K562 (cell line): Measurements from ENCODE around the gene HIVEP3. TPM values are rescaled to one million over a fixed set of nuclear protein-coding genes. Genes with fewer than 3 reads are reported as not detected.

Experiments used
- ATAC-seq: fragments of 200-7000 bp; cut with Tn5 transposase; 3 replicates; pipeline ENCODE4 v1.9.1; 2020; ENCODE audit warnings: moderate library complexity
- BruUV-seq: library from RNA; stranded (reverse); fragments of 400-500 nt; replicated peaks from 2 replicates; lab custom pipeline; 2021; lab: Mats Ljungman, UMichigan
- CTCF ChIA-PET: fragments of 300-600 bp; formaldehyde crosslinking; extraction: SDS; loops from one replicate; lab custom pipeline; 2021; ENCODE audit warnings: low intra/inter-chr PET ratio; lab: Yijun Ruan, JAX
- POLR2A ChIA-PET: fragments of 300-600, 350-650 bp; sonication (Branson Sonifier 250); formaldehyde crosslinking; extraction: SDS; loops from one replicate; lab custom pipeline; 2021; ENCODE audit warnings: antibody characterized with exemption, inconsistent platforms; lab: Yijun Ruan, JAX
- DNase-seq, 4 experiments: peaks; one replicate each; pipeline versions ENCODE4 v3.0.0 to v3.0.0-alpha.2; 2011 to 2018; ENCODE audit warnings: low spot score in 3 of 4, mixed read lengths in 3 of 4; ENCODE audit errors: extremely low read depth in 1 of 4
- FAIRE-seq: peaks from 2 replicates; lab custom pipeline; 2011; peaks lifted over from hg19 to GRCh38; lab: Jason Lieb, UNC
- H2AFZ ChIP-seq: 2 replicates; pipeline ENCODE4 v1.6.0; 2011; ENCODE audit warnings: low read depth, low read length, control low read depth, inconsistent platforms
- H3K27ac ChIP-seq: fragments of 200-600 bp; 3 replicates; pipeline ENCODE4 v1.8.0; 2011; ENCODE audit warnings: low read depth, mild to moderate bottlenecking, control low read depth, inconsistent platforms, low read length, moderate library complexity, mixed read lengths; ENCODE audit errors: extremely low read depth
- H3K27me3 ChIP-seq, 2 experiments: fragments of 300-600 bp in 1 of 2; 2 replicates in 1 of 2; 3 replicates in 1 of 2; pipeline versions ENCODE4 v1.6.0 to v1.8.0; 2011; ENCODE audit warnings: inconsistent platforms in 2 of 2, low read length in 2 of 2, mild to moderate bottlenecking in 1 of 2, mixed read lengths in 1 of 2, moderate library complexity in 1 of 2; ENCODE audit not compliant: control insufficient read depth in 2 of 2, insufficient read depth in 2 of 2
- H3K36me3 ChIP-seq: fragments of 300-600 bp; 3 replicates; pipeline ENCODE4 v1.8.0; 2011; ENCODE audit warnings: mild to moderate bottlenecking, low read length, inconsistent platforms; ENCODE audit not compliant: control insufficient read depth, insufficient read depth
- H3K4me1 ChIP-seq, 2 experiments: fragments of 200-600 bp in 1 of 2; replicated peaks in 1 of 2; 2 replicates in 1 of 2; 3 replicates in 1 of 2; pipeline versions ENCODE4 v1.5.1 to v1.8.0; 2011; ENCODE audit warnings: inconsistent platforms in 2 of 2, low read length in 2 of 2, mild to moderate bottlenecking in 1 of 2, mixed read lengths in 1 of 2, moderate library complexity in 1 of 2; ENCODE audit not compliant: control insufficient read depth in 2 of 2, insufficient read depth in 2 of 2
- H3K4me2 ChIP-seq: 2 replicates; pipeline ENCODE4 v1.6.1; 2011; ENCODE audit warnings: low read length, control low read depth, inconsistent platforms, mixed read lengths; ENCODE audit not compliant: insufficient read depth
- H3K4me3 ChIP-seq: fragments of 200-600 bp; sonication (generic), shearing (Covaris generic); 2 replicates; pipeline ENCODE4 v1.5.1; 2016; ENCODE audit warnings: control low read depth, inconsistent platforms
- H3K79me2 ChIP-seq: fragments of 200-600 bp; 3 replicates; pipeline ENCODE4 v1.8.0; 2011; ENCODE audit warnings: low read length, inconsistent platforms; ENCODE audit not compliant: control insufficient read depth, insufficient read depth
- H3K9ac ChIP-seq, 2 experiments: 2 replicates each; pipeline versions ENCODE4 v1.6.0 to v1.6.1; 2011; ENCODE audit warnings: low read depth in 2 of 2, low read length in 2 of 2, control low read depth in 1 of 2, inconsistent platforms in 1 of 2, mild to moderate bottlenecking in 1 of 2, mixed read lengths in 1 of 2; ENCODE audit not compliant: insufficient read depth in 1 of 2
- H3K9me1 ChIP-seq: one replicate; pipeline ENCODE4 v1.6.0; 2011; ENCODE audit warnings: inconsistent platforms, mild to moderate bottlenecking, low read length, moderate library complexity; ENCODE audit not compliant: control insufficient read depth, insufficient read depth
- H3K9me3 ChIP-seq: replicated peaks from 2 replicates; pipeline ENCODE4 v1.5.1; 2011; ENCODE audit warnings: low read depth, low read length, inconsistent platforms; ENCODE audit not compliant: control insufficient read depth, insufficient read depth
- H4K20me1 ChIP-seq: replicated peaks from 2 replicates; pipeline ENCODE4 v1.6.1; 2011; ENCODE audit warnings: low read length, inconsistent platforms, mixed read lengths; ENCODE audit not compliant: control insufficient read depth, insufficient read depth
- FOXM1 ChIP-seq, 2 experiments: fragments of 450-650 bp in 1 of 2; sonication (generic) in 1 of 2; formaldehyde crosslinking in 1 of 2; IDR thresholded peaks; 2 replicates each; pipeline versions ENCODE4 v1.6.1 to v1.9.0; 2017 to 2022; ENCODE audit warnings: low read depth in 2 of 2, mild to moderate bottlenecking in 2 of 2, missing genetic modification reagents in 1 of 2, moderate library complexity in 1 of 2
- IRF2 ChIP-seq: sonication (generic); formaldehyde crosslinking; IDR thresholded peaks from 2 replicates; pipeline ENCODE4 v1.8.1; 2022; ENCODE audit warnings: mild to moderate bottlenecking, missing genetic modification reagents
- L3MBTL2 ChIP-seq: fragments of 450-650 bp; IDR thresholded peaks from 2 replicates; pipeline ENCODE4 v1.6.1; 2016; ENCODE audit warnings: mild to moderate bottlenecking, moderate library complexity
- MTA1 ChIP-seq: fragments of 450-650 bp; IDR thresholded peaks from 2 replicates; pipeline ENCODE4 v1.6.1; 2017; ENCODE audit warnings: borderline replicate concordance
- NONO ChIP-seq, 2 experiments: fragments of 200-400 bp in 1 of 2; fragments of 450-650 bp in 1 of 2; formaldehyde crosslinking in 1 of 2; IDR thresholded peaks; 2 replicates each; pipeline ENCODE4 v1.6.1; 2017; ENCODE audit warnings: low read depth in 2 of 2, mild to moderate bottlenecking in 2 of 2, moderate library complexity in 2 of 2, low read length in 1 of 2
- PCBP2 ChIP-seq: fragments of 200-400 bp; formaldehyde crosslinking; IDR thresholded peaks from 2 replicates; pipeline ENCODE4 v1.6.1; 2018; ENCODE audit warnings: low read length, low read depth, mild to moderate bottlenecking, moderate library complexity; ENCODE audit not compliant: poor library complexity, severe bottlenecking
- WGBS: fragments of 100-300 bp; shearing (Covaris generic); methylation state at CpG from one replicate; pipeline ENCODE4 v1.1.6; 2016; ENCODE audit warnings: low coverage, mixed read lengths; ENCODE audit not compliant: insufficient coverage; ENCODE audit errors: missing lambda C conversion rate; 5-methylcytosine and 5-hydroxymethylcytosine counted together
- in situ Hi-C: fragments of 300-500 bp; cut with MboI; formaldehyde crosslinking; loops from 4 replicates; pipeline ENCODE4 v1.15.0; 2018; ENCODE audit warnings: inconsistent platforms, mixed read lengths
- intact Hi-C: fragments of 100-400 bp; cut with micrococcal nuclease; formaldehyde crosslinking; loops from 2 replicates; pipeline ENCODE4 v1.14.2; 2022
- polyA plus RNA-seq, 8 experiments: library from polyadenylated mRNA; depleted of rRNA in 4 of 8; stranded (reverse) in 5 of 8; unstranded in 3 of 8; fragments of >200 nt; fragmentation: Nextera tagmentation in 2 of 8; fragmentation: Illumina TruSeq in 1 of 8; extraction: Ambion mirVana in 2 of 8; extraction: Trizol in 1 of 8; gene quantifications; 2 replicates each; pipeline versions ENCODE4 v1.2.1 to v1.2.3, GENCODE V29; 2011 to 2014; ENCODE audit warnings: inconsistent platforms in 1 of 8, missing spikeins in 1 of 8
- total RNA-seq, 7 experiments: library from RNA; depleted of rRNA in 6 of 7; stranded (reverse); fragments of >200 nt in 6 of 7; fragmentation: Illumina TruSeq in 2 of 7; extraction: Trizol in 2 of 7; gene quantifications; 2 replicates each; pipeline versions ENCODE4 v1.2.1 to v1.2.3, GENCODE V29; 2011 to 2021; ENCODE audit warnings: low replicate concordance in 1 of 7
- TF ChIP-seq, protein P1 (sequence below): sonication (generic); formaldehyde crosslinking; IDR thresholded peaks from 2 replicates; pipeline ENCODE4 v1.9.0; 2022; ENCODE audit warnings: mild to moderate bottlenecking, missing genetic modification reagents
- TF ChIP-seq, protein P2 (sequence below), 2 experiments: IDR thresholded peaks; 2 replicates each; pipeline ENCODE4 v1.6.1; 2011; ENCODE audit warnings: borderline replicate concordance in 1 of 2, control low read depth in 1 of 2, low read depth in 1 of 2, low read length in 1 of 2, mild to moderate bottlenecking in 1 of 2, mixed read lengths in 1 of 2, moderate library complexity in 1 of 2; ENCODE audit not compliant: insufficient read depth in 1 of 2, insufficient read length in 1 of 2, poor library complexity in 1 of 2, severe bottlenecking in 1 of 2; ENCODE audit errors: extremely low read depth in 1 of 2
- TF ChIP-seq, protein P3 (sequence below), 3 experiments: fragments of 200-800 bp in 1 of 3; fragments of 250-450 bp in 1 of 3; fragments of 450-650 bp in 1 of 3; sonication (Bioruptor Pico) in 1 of 3; sonication (Bioruptor generic) in 1 of 3; formaldehyde crosslinking in 1 of 3; IDR thresholded peaks; 2 replicates each; pipeline versions ENCODE4 v1.6.1 to v1.8.0; 2016 to 2022; ENCODE audit warnings: mild to moderate bottlenecking in 2 of 3, missing genetic modification characterization in 2 of 3, missing compliant biosample characterization in 1 of 3, moderate library complexity in 1 of 3

Gene HIVEP3
- total and polyA plus RNA-seq, 9 of the 15 experiments (the other 6 are each of a cell fraction or from before 2014, with no cell fraction given) = 0.09 to 0.58 (median 0.34) TPM; not detected in 1

DNA sequence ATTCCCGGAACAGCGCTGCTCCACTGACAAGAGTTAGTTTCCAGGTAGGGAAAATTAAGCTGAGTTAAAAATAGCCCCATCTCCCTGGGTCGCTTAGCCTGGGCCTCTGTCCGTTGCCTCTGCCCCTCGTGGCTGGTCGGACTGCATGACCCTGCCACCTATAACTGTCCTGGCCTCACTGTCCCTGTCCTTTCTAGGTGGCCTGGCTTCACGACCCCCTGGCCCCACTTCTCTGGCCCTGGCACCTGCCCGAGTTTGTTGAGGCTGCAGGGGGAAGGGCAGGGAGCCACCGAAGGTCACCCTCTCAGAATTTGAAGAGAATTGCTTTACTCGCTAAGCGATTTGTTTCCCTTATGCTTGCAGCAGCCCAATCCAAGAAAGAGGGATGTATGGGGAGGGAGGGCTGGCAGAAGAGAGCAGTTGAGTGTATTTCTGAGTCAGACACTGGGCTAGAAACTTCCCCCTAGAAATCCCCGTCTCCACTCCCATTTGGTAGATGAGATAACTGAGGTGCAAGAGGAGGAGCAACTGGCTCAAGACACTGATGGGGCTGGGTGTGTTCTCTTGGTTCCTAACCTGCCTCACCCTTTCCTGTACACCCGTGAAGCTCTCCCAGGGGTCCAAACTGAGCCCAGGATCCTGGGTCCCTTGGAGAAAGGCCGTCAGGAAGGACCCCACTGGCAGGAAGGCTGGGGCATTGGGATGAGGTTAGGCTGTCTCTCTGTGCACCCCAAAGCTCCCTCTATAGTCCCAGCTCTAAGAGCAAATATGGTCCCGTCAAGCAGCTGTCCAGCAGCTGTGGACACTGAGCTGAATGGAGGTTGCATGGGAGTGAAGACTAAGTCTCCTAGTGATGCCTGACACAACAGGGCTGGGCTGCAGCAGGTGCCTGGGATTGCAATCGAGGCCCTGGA lies 431.3 kb downstream of the HIVEP3 start (continued):
- TF ChIP-seq, protein P1, sequence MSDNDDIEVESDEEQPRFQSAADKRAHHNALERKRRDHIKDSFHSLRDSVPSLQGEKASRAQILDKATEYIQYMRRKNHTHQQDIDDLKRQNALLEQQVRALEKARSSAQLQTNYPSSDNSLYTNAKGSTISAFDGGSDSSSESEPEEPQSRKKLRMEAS (CRISPR knock-in tag) = no peak
- 0 out of 2 replicates have a peak, but pooled peaks have one; percentile 46 for TF ChIP-seq IRF2 (CRISPR knock-in tag)
- TF ChIP-seq, protein P2, sequence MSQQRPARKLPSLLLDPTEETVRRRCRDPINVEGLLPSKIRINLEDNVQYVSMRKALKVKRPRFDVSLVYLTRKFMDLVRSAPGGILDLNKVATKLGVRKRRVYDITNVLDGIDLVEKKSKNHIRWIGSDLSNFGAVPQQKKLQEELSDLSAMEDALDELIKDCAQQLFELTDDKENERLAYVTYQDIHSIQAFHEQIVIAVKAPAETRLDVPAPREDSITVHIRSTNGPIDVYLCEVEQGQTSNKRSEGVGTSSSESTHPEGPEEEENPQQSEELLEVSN (IDR thresholded peaks at IDR 0.05; ENCODE audit: borderline replicate concordance in 1 of 2, extremely low read depth in 1 of 2, insufficient read depth in 1 of 2, insufficient read length in 1 of 2, low read depth in 1 of 2, low read length in 1 of 2, poor library complexity in 1 of 2, severe bottlenecking in 1 of 2) = no peak

DNA sequence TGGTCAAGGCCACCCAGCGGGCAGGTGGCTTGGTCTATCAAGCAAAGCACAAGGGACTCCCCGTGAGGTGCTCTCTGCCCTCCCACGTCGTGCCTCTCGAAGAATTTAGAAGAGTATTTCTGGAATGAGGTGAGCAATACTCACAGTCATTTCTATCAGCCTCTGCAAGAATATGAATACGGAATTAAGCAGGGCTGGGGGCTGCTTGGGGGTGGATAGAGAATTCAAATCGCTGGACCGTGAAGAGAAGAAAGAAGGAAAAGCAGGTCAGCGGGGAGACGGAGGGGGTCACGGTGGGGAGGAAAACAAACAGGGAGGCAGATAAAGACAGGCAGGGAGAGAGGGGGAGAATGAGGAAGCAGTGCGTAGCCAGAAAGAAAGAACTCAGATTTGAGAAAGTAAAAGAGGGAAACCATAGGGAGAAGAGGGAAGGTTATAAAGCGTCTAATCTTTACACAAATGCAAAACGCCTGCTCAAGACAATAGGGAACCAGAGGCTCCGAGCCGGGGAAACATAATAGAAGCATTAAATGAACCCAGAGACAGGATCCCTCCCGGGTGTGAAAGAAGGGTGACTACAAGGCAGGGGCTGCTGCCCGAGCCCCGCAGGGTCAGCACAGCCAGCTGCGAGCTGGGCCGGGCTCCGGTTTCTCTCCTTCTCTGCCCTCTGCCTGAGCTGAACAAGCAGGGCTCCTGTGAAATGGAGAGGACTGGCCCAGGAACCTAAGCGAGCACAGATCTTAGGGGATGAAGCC lies 432.2 kb downstream of the HIVEP3 start:
- peaks cover 6 to 19% of the 10 kb centered on the region in 2 experiments; a peak in 4 of 5 replicates for H3K4me1 ChIP-seq
- no peaks in the 10 kb centered on the region for H3K79me2 ChIP-seq
- H3K9ac ChIP-seq = no peak overlapping the region
- ATAC-seq = no peak
- in situ Hi-C loops (no loop called here), intact Hi-C loops (no loop called here)
- peaks cover 6 to 70% of the 10 kb centered on the region in 2 experiments; a peak in 3 of 5 replicates for H3K27me3 ChIP-seq
- no peaks in the 10 kb centered on the region for H3K9me1 ChIP-seq
- H4K20me1 ChIP-seq = peaks cover 6% of the 10 kb centered on the region; the same call in 1 of the 2 replicates
- H3K9me3 ChIP-seq = no peaks in the 10 kb centered on the region
- BruUV-seq = no TSS peak
- H2AFZ ChIP-seq = no peak overlapping the region
- WGBS = 3% methylated on average over 23 of the region's 23 CpGs
- H3K36me3 ChIP-seq = no peaks in the 10 kb centered on the region
- H3K27ac ChIP-seq = no peak overlapping the region
- ChIA-PET POLR2A (interaction anchor here (0.6 to 1.7 kb wide), 4 partner anchors 11 to 783 kb away, joined by 3 to 4 read pairs (median 4); no protein-coding TSS in a partner anchor), CTCF (no interaction called here)
- no peak for DNase-seq
- H3K4me2 ChIP-seq = no peak overlapping the region
- no peak overlapping the region for H3K4me3 ChIP-seq
- no peak for FAIRE-seq
- no peak for TF ChIP-seq NONO (IDR thresholded peaks at IDR 0.05; ENCODE audit: low read depth in 2 of 2, low read length in 1 of 2)
- TF ChIP-seq FOXM1 (IDR thresholded peaks at IDR 0.05; ENCODE audit: low read depth) = no peak
- TF ChIP-seq FOXM1 (CRISPR knock-in tag; IDR thresholded peaks at IDR 0.05; ENCODE audit: low read depth) = no peak
- TF ChIP-seq PCBP2 = no peak
- TF ChIP-seq L3MBTL2 = no peak
- TF ChIP-seq, protein P3, sequence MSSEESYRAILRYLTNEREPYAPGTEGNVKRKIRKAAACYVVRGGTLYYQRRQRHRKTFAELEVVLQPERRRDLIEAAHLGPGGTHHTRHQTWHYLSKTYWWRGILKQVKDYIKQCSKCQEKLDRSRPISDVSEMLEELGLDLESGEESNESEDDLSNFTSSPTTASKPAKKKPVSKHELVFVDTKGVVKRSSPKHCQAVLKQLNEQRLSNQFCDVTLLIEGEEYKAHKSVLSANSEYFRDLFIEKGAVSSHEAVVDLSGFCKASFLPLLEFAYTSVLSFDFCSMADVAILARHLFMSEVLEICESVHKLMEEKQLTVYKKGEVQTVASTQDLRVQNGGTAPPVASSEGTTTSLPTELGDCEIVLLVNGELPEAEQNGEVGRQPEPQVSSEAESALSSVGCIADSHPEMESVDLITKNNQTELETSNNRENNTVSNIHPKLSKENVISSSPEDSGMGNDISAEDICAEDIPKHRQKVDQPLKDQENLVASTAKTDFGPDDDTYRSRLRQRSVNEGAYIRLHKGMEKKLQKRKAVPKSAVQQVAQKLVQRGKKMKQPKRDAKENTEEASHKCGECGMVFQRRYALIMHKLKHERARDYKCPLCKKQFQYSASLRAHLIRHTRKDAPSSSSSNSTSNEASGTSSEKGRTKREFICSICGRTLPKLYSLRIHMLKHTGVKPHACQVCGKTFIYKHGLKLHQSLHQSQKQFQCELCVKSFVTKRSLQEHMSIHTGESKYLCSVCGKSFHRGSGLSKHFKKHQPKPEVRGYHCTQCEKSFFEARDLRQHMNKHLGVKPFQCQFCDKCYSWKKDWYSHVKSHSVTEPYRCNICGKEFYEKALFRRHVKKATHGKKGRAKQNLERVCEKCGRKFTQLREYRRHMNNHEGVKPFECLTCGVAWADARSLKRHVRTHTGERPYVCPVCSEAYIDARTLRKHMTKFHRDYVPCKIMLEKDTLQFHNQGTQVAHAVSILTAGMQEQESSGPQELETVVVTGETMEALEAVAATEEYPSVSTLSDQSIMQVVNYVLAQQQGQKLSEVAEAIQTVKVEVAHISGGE (CRISPR knock-in tag; IDR thresholded peaks at IDR 0.05) = no peak
- TF ChIP-seq MTA1 = no peak
